ENCODE results near the gene RTN4. TPM values are rescaled to one million over a fixed set of nuclear protein-coding genes. Genes with fewer than 3 reads are reported as not detected.

Gene RTN4
- total and polyA plus RNA-seq, 3 donors from 2014 or later, result 107 to 183 (median 112) TPM

GRCh38 chr2:54969940-54970338 is 80.3 kb downstream of the RTN4 start:
- Histone ChIP-seq H3K4me1 (no peaks in the 10 kb centered on the region), H3K27ac (no peak overlapping the region), H3K36me3 (ENCODE audit: low read depth, missing control alignments) (no peaks in the 10 kb centered on the region), H3K9me3 (no peaks in the 10 kb centered on the region), H3K4me3 (no peak overlapping the region), H3K27me3 (no peaks in the 10 kb centered on the region)
- intact Hi-C loops (cut with DNase I; ENCODE audit: low total_unique reads), result no loop called here
- DNase-seq, result no peak
- TF ChIP-seq CTCF (IDR thresholded peaks at IDR 0.05) (no peak), POLR2A (IDR thresholded peaks at IDR 0.05) (no peak)
- 87 to 93% methylated on average over 7 of the region's 7 CpGs for WGBS, 2 donors

- Histone ChIP-seq H3K27ac (no peak overlapping the region), H3K36me3 (ENCODE audit: low read depth, missing control alignments) (no peaks in the 10 kb centered on the region), H3K4me3 (no peak overlapping the region), H3K27me3 (no peaks in the 10 kb centered on the region), H3K9me3 (no peaks in the 10 kb centered on the region), H3K4me1 (no peaks in the 10 kb centered on the region)
- no peak for DNase-seq
- TF ChIP-seq CTCF (IDR thresholded peaks at IDR 0.05), result no peak
- no peak for TF ChIP-seq POLR2A (IDR thresholded peaks at IDR 0.05)
- WGBS, 2 donors, result 79 to 93% methylated on average over 4 of the region's 4 CpGs
- intact Hi-C loops (cut with DNase I; ENCODE audit: low total_unique reads), result no loop called here
These were observed 80.8 kb downstream of the RTN4 start for GRCh38 chr2:54969295-54969939.

- no peak for TF ChIP-seq POLR2A (IDR thresholded peaks at IDR 0.05)
- TF ChIP-seq CTCF (IDR thresholded peaks at IDR 0.05), result no peak
- Histone ChIP-seq H3K36me3 (ENCODE audit: low read depth, missing control alignments) (no peaks in the 10 kb centered on the region), H3K27me3 (no peaks in the 10 kb centered on the region), H3K9me3 (no peaks in the 10 kb centered on the region), H3K27ac (no peak overlapping the region), H3K4me3 (no peak overlapping the region), H3K4me1 (no peaks in the 10 kb centered on the region)
- intact Hi-C loops (cut with DNase I; ENCODE audit: low total_unique reads), result no loop called here
- 86 to 92% methylated on average over 7 to 10 of the region's 10 CpGs for whole genome bisulfite sequencing, 2 donors
- DNase-seq, result no peak
These were observed 81.6 kb downstream of the RTN4 start for GRCh38 chr2:54968561-54969218.

GRCh38 chr2:54967759-54968365 is 82.4 kb downstream of the RTN4 start:
- H3K27me3 ChIP-seq, result no peaks in the 10 kb centered on the region
- no peak for DNase-seq
- TF ChIP-seq CTCF (IDR thresholded peaks at IDR 0.05) (no peak), POLR2A (IDR thresholded peaks at IDR 0.05) (no peak)
- no peak overlapping the region for H3K4me3 ChIP-seq
- H3K36me3 ChIP-seq (ENCODE audit: low read depth, missing control alignments), result no peaks in the 10 kb centered on the region
- no peak overlapping the region for H3K27ac ChIP-seq
- H3K9me3 ChIP-seq, result no peaks in the 10 kb centered on the region
- intact Hi-C loops (cut with DNase I; ENCODE audit: low total_unique reads), result no loop called here
- WGBS, 2 donors, result 94 to 95% methylated on average over 18 of the region's 18 CpGs
- no peaks in the 10 kb centered on the region for H3K4me1 ChIP-seq
